Measurements from ENCODE around the gene NELL1. TPM values are rescaled to one million over a fixed set of nuclear protein-coding genes. Genes with fewer than 3 reads are reported as not detected.

The NELL1 gene
- total RNA-seq, 2 donors from 2014 or later, result not detected

GRCh38 chr11:20990447-20990846 lies 321.1 kb downstream of the NELL1 start:
- no peak overlapping the region for H3K4me3 Mint-ChIP-seq
- H3K36me3 Mint-ChIP-seq (ENCODE audit: insufficient read depth in 2 of 2), result no peaks in the 10 kb centered on the region
- no peak overlapping the region for H3K27ac Mint-ChIP-seq

GRCh38 chr11:20991471-20991870 lies 322.1 kb downstream of the NELL1 start:
- Mint-ChIP-seq H3K4me3 (no peak overlapping the region), H3K9me3 (peaks cover 4 to 7% of the 10 kb centered on the region in 2 donors), H3K27me3 (ENCODE audit: low read depth) (no peaks in the 10 kb centered on the region), H3K36me3 (ENCODE audit: insufficient read depth in 2 of 2) (no peaks in the 10 kb centered on the region), H3K4me1 (ENCODE audit: low read depth) (no peaks in the 10 kb centered on the region), H3K27ac (no peak overlapping the region)
- ATAC-seq (replicated peaks in 1 of 2) (no peak), DNase-seq (no peak)

More at GRCh38 chr11:20990447-20990846, 321.1 kb downstream of the NELL1 start:
- ATAC-seq (replicated peaks in 1 of 2), result no peak
- no peak for DNase-seq
- Mint-ChIP-seq H3K9me3 (peaks cover 4 to 5% of the 10 kb centered on the region in 2 donors), H3K27me3 (ENCODE audit: low read depth) (no peaks in the 10 kb centered on the region), H3K4me1 (ENCODE audit: low read depth) (no peaks in the 10 kb centered on the region)

- ATAC-seq (replicated peaks in 1 of 2) (no peak), DNase-seq (no peak)
- H3K4me1 Mint-ChIP-seq (ENCODE audit: low read depth), result no peaks in the 10 kb centered on the region
- H3K4me3 Mint-ChIP-seq, result no peak overlapping the region
- peaks cover 4 to 8% of the 10 kb centered on the region in 2 donors for H3K9me3 Mint-ChIP-seq
- no peak overlapping the region for H3K27ac Mint-ChIP-seq
- no peaks in the 10 kb centered on the region for H3K27me3 Mint-ChIP-seq (ENCODE audit: low read depth)
- H3K36me3 Mint-ChIP-seq (ENCODE audit: insufficient read depth in 2 of 2), result no peaks in the 10 kb centered on the region
Observed at GRCh38 chr11:21007297-21007696, 337.9 kb downstream of the NELL1 start.

- Mint-ChIP-seq H3K27ac (no peak overlapping the region), H3K9me3 (peaks cover 4 to 8% of the 10 kb centered on the region in 2 donors), H3K4me1 (ENCODE audit: low read depth) (no peaks in the 10 kb centered on the region), H3K4me3 (no peak overlapping the region), H3K36me3 (ENCODE audit: insufficient read depth in 2 of 2) (no peaks in the 10 kb centered on the region), H3K27me3 (ENCODE audit: low read depth) (no peaks in the 10 kb centered on the region)
- no peak for DNase-seq
- no peak for ATAC-seq (replicated peaks in 1 of 2)
Observed at GRCh38 chr11:21018248-21018647, 348.9 kb downstream of the NELL1 start.

DNA sequence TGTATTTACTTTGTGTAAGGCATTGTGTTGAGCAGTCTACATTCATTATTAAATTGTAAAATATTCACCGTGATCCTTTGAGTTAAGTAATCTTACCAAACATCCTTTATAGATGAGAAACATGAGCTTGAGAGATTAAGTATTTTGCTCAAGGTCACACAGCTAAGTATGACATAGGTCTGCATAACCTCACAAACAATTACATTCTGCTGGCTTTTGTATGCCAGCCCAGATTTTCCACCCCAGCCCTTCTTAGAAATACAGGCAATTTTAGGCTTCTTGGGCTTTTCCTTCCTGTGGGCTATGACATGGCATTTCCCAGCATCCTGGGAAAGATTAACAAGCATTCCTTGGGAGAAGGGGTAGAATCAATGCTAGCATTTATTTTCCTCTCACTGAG lies 357.3 kb downstream of the NELL1 start:
- H3K36me3 Mint-ChIP-seq (ENCODE audit: insufficient read depth in 2 of 2), result no peaks in the 10 kb centered on the region
- DNase-seq (no peak), ATAC-seq (replicated peaks in 1 of 2) (no peak)
- no peak overlapping the region for H3K27ac Mint-ChIP-seq
- H3K4me3 Mint-ChIP-seq, result no peak overlapping the region
- no peaks in the 10 kb centered on the region for H3K4me1 Mint-ChIP-seq (ENCODE audit: low read depth)
- peaks cover 2 to 6% of the 10 kb centered on the region in 2 donors for H3K9me3 Mint-ChIP-seq
- H3K27me3 Mint-ChIP-seq (ENCODE audit: low read depth), result no peaks in the 10 kb centered on the region

GRCh38 chr11:21037850-21038249 lies 368.5 kb downstream of the NELL1 start:
- no peak overlapping the region for H3K27ac Mint-ChIP-seq
- DNase-seq (no peak), ATAC-seq (replicated peaks in 1 of 2) (no peak)
- H3K27me3 Mint-ChIP-seq (ENCODE audit: low read depth), result no peaks in the 10 kb centered on the region
- peaks cover 1 to 2% of the 10 kb centered on the region in 2 donors for H3K36me3 Mint-ChIP-seq (ENCODE audit: insufficient read depth in 2 of 2)
- H3K9me3 Mint-ChIP-seq, result peaks cover 3 to 11% of the 10 kb centered on the region in 2 donors
- H3K4me3 Mint-ChIP-seq, result no peak overlapping the region
- H3K4me1 Mint-ChIP-seq (ENCODE audit: low read depth), result no peaks in the 10 kb centered on the region

DNA sequence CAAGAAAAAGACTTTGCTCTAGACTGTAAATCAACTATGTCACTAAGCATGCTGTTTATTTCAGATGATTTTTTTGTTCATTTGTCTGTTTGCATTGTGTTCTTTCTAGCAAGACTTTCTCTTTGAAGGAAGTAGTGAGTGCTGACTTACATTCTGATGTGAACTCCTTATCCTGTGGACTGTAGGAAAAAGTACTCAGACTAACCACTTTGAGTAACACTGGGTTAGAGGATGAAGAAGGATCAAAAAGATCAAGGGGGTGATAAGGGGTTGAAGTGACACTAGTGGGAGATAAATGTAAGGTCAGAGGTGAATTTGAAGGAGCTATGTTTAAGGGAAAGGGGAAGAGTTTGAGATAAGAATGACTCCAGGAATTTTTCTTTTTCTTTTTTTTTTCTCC lies 369.4 kb downstream of the NELL1 start:
- H3K27ac Mint-ChIP-seq, result no peak overlapping the region
- H3K27me3 Mint-ChIP-seq (ENCODE audit: low read depth), result no peaks in the 10 kb centered on the region
- H3K36me3 Mint-ChIP-seq (ENCODE audit: insufficient read depth in 2 of 2), result peaks cover 1 to 2% of the 10 kb centered on the region in 2 donors
- no peak for DNase-seq
- H3K4me3 Mint-ChIP-seq, result no peak overlapping the region
- no peaks in the 10 kb centered on the region for H3K4me1 Mint-ChIP-seq (ENCODE audit: low read depth)
- no peak for ATAC-seq (replicated peaks in 1 of 2)
- H3K9me3 Mint-ChIP-seq, result peaks cover 3 to 10% of the 10 kb centered on the region in 2 donors

GRCh38 chr11:21040630-21041029 lies 371.2 kb downstream of the NELL1 start:
- ATAC-seq (replicated peaks in 1 of 2), result no peak
- peaks cover 1 to 2% of the 10 kb centered on the region in 2 donors for H3K36me3 Mint-ChIP-seq (ENCODE audit: insufficient read depth in 2 of 2)
- DNase-seq, result no peak
- no peak overlapping the region for H3K27ac Mint-ChIP-seq
- H3K9me3 Mint-ChIP-seq, result peaks cover 3 to 5% of the 10 kb centered on the region in 2 donors
- H3K4me3 Mint-ChIP-seq, result no peak overlapping the region
- no peaks in the 10 kb centered on the region for H3K27me3 Mint-ChIP-seq (ENCODE audit: low read depth)
- H3K4me1 Mint-ChIP-seq (ENCODE audit: low read depth), result no peaks in the 10 kb centered on the region

- H3K4me3 Mint-ChIP-seq, result no peak overlapping the region
- no peaks in the 10 kb centered on the region for H3K9me3 Mint-ChIP-seq
- no peak for ATAC-seq (replicated peaks in 1 of 2)
- H3K36me3 Mint-ChIP-seq (ENCODE audit: insufficient read depth in 2 of 2), result no peaks in the 10 kb centered on the region
- H3K4me1 Mint-ChIP-seq (ENCODE audit: low read depth), result no peaks in the 10 kb centered on the region
- no peak overlapping the region for H3K27ac Mint-ChIP-seq
- no peak for DNase-seq
- H3K27me3 Mint-ChIP-seq (ENCODE audit: low read depth), result no peaks in the 10 kb centered on the region
Observed at GRCh38 chr11:21048626-21049025, 379.2 kb downstream of the NELL1 start.

- no peak overlapping the region for H3K4me3 Mint-ChIP-seq
- no peak overlapping the region for H3K27ac Mint-ChIP-seq
- H3K4me1 Mint-ChIP-seq (ENCODE audit: low read depth), result no peaks in the 10 kb centered on the region
- H3K27me3 Mint-ChIP-seq (ENCODE audit: low read depth), result no peaks in the 10 kb centered on the region
- no peaks in the 10 kb centered on the region for H3K9me3 Mint-ChIP-seq
- no peaks in the 10 kb centered on the region for H3K36me3 Mint-ChIP-seq (ENCODE audit: insufficient read depth in 2 of 2)
- no peak for ATAC-seq (replicated peaks in 1 of 2)
- DNase-seq, result no peak
Observed at GRCh38 chr11:21053466-21053865, 384.1 kb downstream of the NELL1 start.

- H3K27me3 Mint-ChIP-seq (ENCODE audit: low read depth), result no peaks in the 10 kb centered on the region
- no peaks in the 10 kb centered on the region for H3K36me3 Mint-ChIP-seq (ENCODE audit: insufficient read depth in 2 of 2)
- no peaks in the 10 kb centered on the region for H3K4me1 Mint-ChIP-seq (ENCODE audit: low read depth)
- no peak overlapping the region for H3K4me3 Mint-ChIP-seq
- DNase-seq (no peak), ATAC-seq (replicated peaks in 1 of 2) (no peak)
- no peak overlapping the region for H3K27ac Mint-ChIP-seq
- peaks cover 0 to 3% of the 10 kb centered on the region in 2 donors for H3K9me3 Mint-ChIP-seq
Observed at GRCh38 chr11:21056644-21057043, 387.3 kb downstream of the NELL1 start.

DNA sequence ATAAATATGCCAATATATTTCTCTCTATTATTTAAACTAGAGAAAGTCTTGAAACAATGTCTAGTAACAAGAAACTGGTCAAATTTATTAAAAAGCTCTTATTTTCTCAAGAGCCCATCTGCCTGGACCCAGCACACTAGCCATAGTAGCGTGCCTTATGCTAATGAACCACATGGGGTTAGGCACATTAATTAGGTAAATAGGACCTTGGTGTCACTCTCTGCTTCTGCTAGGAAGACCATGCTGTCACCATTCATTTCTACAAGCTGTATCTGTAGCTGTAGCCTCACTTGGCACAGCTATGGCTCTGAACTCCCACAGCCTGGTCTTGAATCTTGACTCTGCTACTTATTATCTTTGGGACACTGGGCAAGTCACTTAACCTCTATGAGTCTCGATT lies 390.5 kb downstream of the NELL1 start:
- DNase-seq (no peak), ATAC-seq (replicated peaks in 1 of 2) (no peak)
- no peaks in the 10 kb centered on the region for H3K36me3 Mint-ChIP-seq (ENCODE audit: insufficient read depth in 2 of 2)
- no peaks in the 10 kb centered on the region for H3K27me3 Mint-ChIP-seq (ENCODE audit: low read depth)
- H3K4me1 Mint-ChIP-seq (ENCODE audit: low read depth), result no peaks in the 10 kb centered on the region
- H3K4me3 Mint-ChIP-seq, result no peak overlapping the region
- H3K9me3 Mint-ChIP-seq, result peaks cover 0 to 3% of the 10 kb centered on the region in 2 donors
- no peak overlapping the region for H3K27ac Mint-ChIP-seq

GRCh38 chr11:21066030-21066429 lies 396.6 kb downstream of the NELL1 start:
- H3K27me3 Mint-ChIP-seq (ENCODE audit: low read depth), result no peaks in the 10 kb centered on the region
- H3K36me3 Mint-ChIP-seq (ENCODE audit: insufficient read depth in 2 of 2), result no peaks in the 10 kb centered on the region
- no peak for ATAC-seq (replicated peaks in 1 of 2)
- no peak overlapping the region for H3K4me3 Mint-ChIP-seq
- no peaks in the 10 kb centered on the region for H3K4me1 Mint-ChIP-seq (ENCODE audit: low read depth)
- H3K9me3 Mint-ChIP-seq, result peaks cover 0 to 2% of the 10 kb centered on the region in 2 donors
- no peak overlapping the region for H3K27ac Mint-ChIP-seq
- DNase-seq, result no peak

GRCh38 chr11:21068886-21069285 lies 399.5 kb downstream of the NELL1 start:
- H3K9me3 Mint-ChIP-seq, result peaks cover 1 to 3% of the 10 kb centered on the region in 2 donors
- ATAC-seq (replicated peaks in 1 of 2), result no peak
- no peak for DNase-seq
- no peak overlapping the region for H3K27ac Mint-ChIP-seq
- H3K36me3 Mint-ChIP-seq (ENCODE audit: insufficient read depth in 2 of 2), result no peaks in the 10 kb centered on the region
- no peak overlapping the region for H3K4me3 Mint-ChIP-seq
- no peaks in the 10 kb centered on the region for H3K27me3 Mint-ChIP-seq (ENCODE audit: low read depth)
- no peaks in the 10 kb centered on the region for H3K4me1 Mint-ChIP-seq (ENCODE audit: low read depth)

All from activated T-cell treated with anti-CD3 and anti-CD28 coated beads, Interleukin-2, amount 50 U/mL, for 72 hours (primary cell).